ENCODE measurements around the gene PARVB. TPM values are rescaled to one million over a fixed set of nuclear protein-coding genes. Genes with fewer than 3 reads are reported as not detected.

Gene PARVB
- total RNA-seq, 1 donor from 2014 or later: 197 TPM

GRCh38 chr22:44210722-44211121 lies 186.6 kb downstream of the PARVB start:
- DNase-seq (ENCODE audit: missing footprints) (no peak), ATAC-seq (no peak)
- intact Hi-C loops (cut with DNase I): no loop called here

- intact Hi-C loops (cut with DNase I): no loop called here
- no peak for DNase-seq (ENCODE audit: missing footprints)
- ATAC-seq: no peak
Observed at GRCh38 chr22:44211256-44211945, 187.3 kb downstream of the PARVB start.

- ATAC-seq (no peak), DNase-seq (ENCODE audit: missing footprints) (no peak)
- intact Hi-C loops (cut with DNase I): no loop called here
Observed at GRCh38 chr22:44211946-44212930, 188.1 kb downstream of the PARVB start.

- no peak for DNase-seq (ENCODE audit: missing footprints)
Observed at GRCh38 chr22:44212936-44213335, 188.8 kb downstream of the PARVB start.

GRCh38 chr22:44213489-44214043 lies 189.5 kb downstream of the PARVB start:
- ATAC-seq: no peak
- no peak for DNase-seq (ENCODE audit: missing footprints)
- intact Hi-C loops (cut with DNase I): no loop called here

More at GRCh38 chr22:44212936-44213335, 188.8 kb downstream of the PARVB start:
- intact Hi-C loops (cut with DNase I): no loop called here
- ATAC-seq: no peak

- intact Hi-C loops (cut with DNase I): no loop called here
- ATAC-seq (no peak), DNase-seq (ENCODE audit: missing footprints) (no peak)
Observed at GRCh38 chr22:44214187-44214586, 190.1 kb downstream of the PARVB start.

GRCh38 chr22:44214764-44215163 lies 190.7 kb downstream of the PARVB start:
- no peak for ATAC-seq
- intact Hi-C loops (cut with DNase I): no loop called here
- DNase-seq (ENCODE audit: missing footprints): no peak

- intact Hi-C loops (cut with DNase I): no loop called here
Observed at GRCh38 chr22:44215287-44215686, 191.2 kb downstream of the PARVB start.

GRCh38 chr22:44217346-44217745 lies 193.2 kb downstream of the PARVB start:
- no peak for ATAC-seq
- intact Hi-C loops (cut with DNase I): no loop called here
- DNase-seq (ENCODE audit: missing footprints): no peak

More at GRCh38 chr22:44215287-44215686, 191.2 kb downstream of the PARVB start:
- no peak for ATAC-seq
- no peak for DNase-seq (ENCODE audit: missing footprints)

GRCh38 chr22:44218071-44218470 lies 194.0 kb downstream of the PARVB start:
- ATAC-seq: no peak

GRCh38 chr22:44219101-44219870 lies 195.2 kb downstream of the PARVB start:
- intact Hi-C loops (cut with DNase I): no loop called here
- no peak for ATAC-seq
- DNase-seq (ENCODE audit: missing footprints): no peak

More at GRCh38 chr22:44218071-44218470, 194.0 kb downstream of the PARVB start:
- intact Hi-C loops (cut with DNase I): no loop called here
- DNase-seq (ENCODE audit: missing footprints): no peak

GRCh38 chr22:44220727-44221680 lies 196.9 kb downstream of the PARVB start:
- ATAC-seq (no peak), DNase-seq (ENCODE audit: missing footprints) (no peak)
- intact Hi-C loops (cut with DNase I): no loop called here

GRCh38 chr22:44221710-44222475 lies 197.8 kb downstream of the PARVB start:
- intact Hi-C loops (cut with DNase I): no loop called here
- ATAC-seq: no peak
- no peak for DNase-seq (ENCODE audit: missing footprints)

Measured in Right ventricle myocardium inferior (tissue), 1 donor.